HepG2 (cell line): ENCODE data around the gene MRPL38. TPM values are rescaled to one million over a fixed set of nuclear protein-coding genes. Genes with fewer than 3 reads are reported as not detected.

ENCODE experiments used
- ATRX ChIP-seq: sonication (generic); formaldehyde crosslinking; IDR thresholded peaks from 2 replicates; pipeline ENCODE4 v1.4.0; 2020; ENCODE audit warnings: missing genetic modification reagents, borderline replicate concordance
- CBX1 ChIP-seq: IDR thresholded peaks from one replicate; pipeline ENCODE4 v1.6.1; 2016; ENCODE audit warnings: antibody characterized with exemption, low read depth
- CREB1 ChIP-seq, 2 experiments: fragments of 450-650 bp in 1 of 2; IDR thresholded peaks; 2 replicates each; pipeline ENCODE4 v1.6.1; 2016 to 2017; ENCODE audit warnings: control low read depth in 1 of 2, mild to moderate bottlenecking in 1 of 2, missing compliant biosample characterization in 1 of 2, missing genetic modification characterization in 1 of 2
- REPIN1 ChIP-seq: sonication (generic); formaldehyde crosslinking; IDR thresholded peaks from 2 replicates; pipeline ENCODE4 v1.8.0; 2022; ENCODE audit warnings: missing genetic modification reagents, low read depth, mild to moderate bottlenecking, borderline replicate concordance
- RFXAP ChIP-seq: sonication (generic); formaldehyde crosslinking; IDR thresholded peaks from 2 replicates; pipeline ENCODE4 v1.4.0; 2020; ENCODE audit warnings: missing genetic modification reagents, borderline replicate concordance
- SUZ12 ChIP-seq: fragments of 150-350 bp; IDR thresholded peaks from 2 replicates; pipeline ENCODE4 v1.6.1; 2014; ENCODE audit warnings: low read depth, low read length
- ZNF609 ChIP-seq: sonication (generic); formaldehyde crosslinking; IDR thresholded peaks from 2 replicates; pipeline ENCODE4 v1.4.0; 2020; ENCODE audit warnings: mild to moderate bottlenecking, missing genetic modification reagents, borderline replicate concordance
- ZNF670 ChIP-seq: sonication (generic); formaldehyde crosslinking; IDR thresholded peaks from 2 replicates; pipeline ENCODE4 v1.8.0; 2022; ENCODE audit warnings: mild to moderate bottlenecking, missing genetic modification reagents, borderline replicate concordance
- ZNF761 ChIP-seq: sonication (generic); formaldehyde crosslinking; conservative IDR thresholded peaks from 2 replicates; pipeline ENCODE4 v1.4.0; 2020; ENCODE audit warnings: mild to moderate bottlenecking, missing genetic modification reagents
- polyA plus RNA-seq, 8 experiments: library from polyadenylated mRNA; depleted of rRNA in 3 of 8; stranded (reverse) in 7 of 8; unstranded in 1 of 8; fragments of >200 nt; fragmentation: Illumina TruSeq in 4 of 8; extraction: Trizol in 4 of 8; gene quantifications; 2 replicates each; pipeline versions ENCODE4 v1.2.1 to v1.2.3, GENCODE V29; 2011 to 2016; ENCODE audit warnings: low read depth in 4 of 8, missing spikeins in 1 of 8, mixed read lengths in 1 of 8; ENCODE audit not compliant: insufficient read depth in 1 of 8
- total RNA-seq, 5 experiments: library from RNA; depleted of rRNA; stranded (reverse); fragments of >200 nt; fragmentation: Illumina TruSeq; extraction: Trizol; gene quantifications; 2 replicates each; pipeline ENCODE4 v1.2.3, GENCODE V29; 2016; ENCODE audit warnings: low read depth in 1 of 5
- TF ChIP-seq, protein P1 (sequence below): IDR thresholded peaks from 2 replicates; pipeline ENCODE4 v1.6.1; 2012; ENCODE audit warnings: low read length, improper control_type of control experiment
- TF ChIP-seq, protein P2 (sequence below): sonication (generic); formaldehyde crosslinking; IDR thresholded peaks from 2 replicates; pipeline ENCODE4 v1.4.0; 2020; ENCODE audit warnings: missing genetic modification reagents, borderline replicate concordance
- TF ChIP-seq, protein P3 (sequence below): sonication (generic); formaldehyde crosslinking; IDR thresholded peaks from 2 replicates; pipeline ENCODE4 v1.5.0; 2020; ENCODE audit warnings: missing genetic modification reagents

Gene MRPL38
- total and polyA plus RNA-seq, 2 of the 13 experiments (the other 11 are each of a cell fraction or from before 2014, with no cell fraction given) = 83.7 to 125 TPM

- TF ChIP-seq, protein P1, sequence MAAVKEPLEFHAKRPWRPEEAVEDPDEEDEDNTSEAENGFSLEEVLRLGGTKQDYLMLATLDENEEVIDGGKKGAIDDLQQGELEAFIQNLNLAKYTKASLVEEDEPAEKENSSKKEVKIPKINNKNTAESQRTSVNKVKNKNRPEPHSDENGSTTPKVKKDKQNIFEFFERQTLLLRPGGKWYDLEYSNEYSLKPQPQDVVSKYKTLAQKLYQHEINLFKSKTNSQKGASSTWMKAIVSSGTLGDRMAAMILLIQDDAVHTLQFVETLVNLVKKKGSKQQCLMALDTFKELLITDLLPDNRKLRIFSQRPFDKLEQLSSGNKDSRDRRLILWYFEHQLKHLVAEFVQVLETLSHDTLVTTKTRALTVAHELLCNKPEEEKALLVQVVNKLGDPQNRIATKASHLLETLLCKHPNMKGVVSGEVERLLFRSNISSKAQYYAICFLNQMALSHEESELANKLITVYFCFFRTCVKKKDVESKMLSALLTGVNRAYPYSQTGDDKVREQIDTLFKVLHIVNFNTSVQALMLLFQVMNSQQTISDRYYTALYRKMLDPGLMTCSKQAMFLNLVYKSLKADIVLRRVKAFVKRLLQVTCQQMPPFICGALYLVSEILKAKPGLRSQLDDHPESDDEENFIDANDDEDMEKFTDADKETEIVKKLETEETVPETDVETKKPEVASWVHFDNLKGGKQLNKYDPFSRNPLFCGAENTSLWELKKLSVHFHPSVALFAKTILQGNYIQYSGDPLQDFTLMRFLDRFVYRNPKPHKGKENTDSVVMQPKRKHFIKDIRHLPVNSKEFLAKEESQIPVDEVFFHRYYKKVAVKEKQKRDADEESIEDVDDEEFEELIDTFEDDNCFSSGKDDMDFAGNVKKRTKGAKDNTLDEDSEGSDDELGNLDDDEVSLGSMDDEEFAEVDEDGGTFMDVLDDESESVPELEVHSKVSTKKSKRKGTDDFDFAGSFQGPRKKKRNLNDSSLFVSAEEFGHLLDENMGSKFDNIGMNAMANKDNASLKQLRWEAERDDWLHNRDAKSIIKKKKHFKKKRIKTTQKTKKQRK = no peak
- TF ChIP-seq ZNF670 (CRISPR knock-in tag) (peak; percentile 94), ZNF761 (CRISPR knock-in tag) (peak; percentile 92; the same call in 1 of the 2 replicates), REPIN1 (CRISPR knock-in tag) (peak; percentile 95), CREB1 (IDR thresholded peaks at IDR 0.05) (peak; percentile 48; the same call in 1 of the 2 replicates), CREB1 (CRISPR knock-in tag; IDR thresholded peaks at IDR 0.05) (no peak), RFXAP (peak; percentile 91; the same call in 1 of the 2 replicates), ZNF609 (peak; percentile 74; the same call in 1 of the 2 replicates), CBX1 (peak; percentile 48), SUZ12 (no peak), ATRX (CRISPR knock-in tag) (no peak)
- TF ChIP-seq, protein P2, sequence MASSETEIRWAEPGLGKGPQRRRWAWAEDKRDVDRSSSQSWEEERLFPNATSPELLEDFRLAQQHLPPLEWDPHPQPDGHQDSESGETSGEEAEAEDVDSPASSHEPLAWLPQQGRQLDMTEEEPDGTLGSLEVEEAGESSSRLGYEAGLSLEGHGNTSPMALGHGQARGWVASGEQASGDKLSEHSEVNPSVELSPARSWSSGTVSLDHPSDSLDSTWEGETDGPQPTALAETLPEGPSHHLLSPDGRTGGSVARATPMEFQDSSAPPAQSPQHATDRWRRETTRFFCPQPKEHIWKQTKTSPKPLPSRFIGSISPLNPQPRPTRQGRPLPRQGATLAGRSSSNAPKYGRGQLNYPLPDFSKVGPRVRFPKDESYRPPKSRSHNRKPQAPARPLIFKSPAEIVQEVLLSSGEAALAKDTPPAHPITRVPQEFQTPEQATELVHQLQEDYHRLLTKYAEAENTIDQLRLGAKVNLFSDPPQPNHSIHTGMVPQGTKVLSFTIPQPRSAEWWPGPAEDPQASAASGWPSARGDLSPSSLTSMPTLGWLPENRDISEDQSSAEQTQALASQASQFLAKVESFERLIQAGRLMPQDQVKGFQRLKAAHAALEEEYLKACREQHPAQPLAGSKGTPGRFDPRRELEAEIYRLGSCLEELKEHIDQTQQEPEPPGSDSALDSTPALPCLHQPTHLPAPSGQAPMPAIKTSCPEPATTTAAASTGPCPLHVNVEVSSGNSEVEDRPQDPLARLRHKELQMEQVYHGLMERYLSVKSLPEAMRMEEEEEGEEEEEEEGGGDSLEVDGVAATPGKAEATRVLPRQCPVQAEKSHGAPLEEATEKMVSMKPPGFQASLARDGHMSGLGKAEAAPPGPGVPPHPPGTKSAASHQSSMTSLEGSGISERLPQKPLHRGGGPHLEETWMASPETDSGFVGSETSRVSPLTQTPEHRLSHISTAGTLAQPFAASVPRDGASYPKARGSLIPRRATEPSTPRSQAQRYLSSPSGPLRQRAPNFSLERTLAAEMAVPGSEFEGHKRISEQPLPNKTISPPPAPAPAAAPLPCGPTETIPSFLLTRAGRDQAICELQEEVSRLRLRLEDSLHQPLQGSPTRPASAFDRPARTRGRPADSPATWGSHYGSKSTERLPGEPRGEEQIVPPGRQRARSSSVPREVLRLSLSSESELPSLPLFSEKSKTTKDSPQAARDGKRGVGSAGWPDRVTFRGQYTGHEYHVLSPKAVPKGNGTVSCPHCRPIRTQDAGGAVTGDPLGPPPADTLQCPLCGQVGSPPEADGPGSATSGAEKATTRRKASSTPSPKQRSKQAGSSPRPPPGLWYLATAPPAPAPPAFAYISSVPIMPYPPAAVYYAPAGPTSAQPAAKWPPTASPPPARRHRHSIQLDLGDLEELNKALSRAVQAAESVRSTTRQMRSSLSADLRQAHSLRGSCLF (CRISPR knock-in tag) = no peak
- TF ChIP-seq, protein P3, sequence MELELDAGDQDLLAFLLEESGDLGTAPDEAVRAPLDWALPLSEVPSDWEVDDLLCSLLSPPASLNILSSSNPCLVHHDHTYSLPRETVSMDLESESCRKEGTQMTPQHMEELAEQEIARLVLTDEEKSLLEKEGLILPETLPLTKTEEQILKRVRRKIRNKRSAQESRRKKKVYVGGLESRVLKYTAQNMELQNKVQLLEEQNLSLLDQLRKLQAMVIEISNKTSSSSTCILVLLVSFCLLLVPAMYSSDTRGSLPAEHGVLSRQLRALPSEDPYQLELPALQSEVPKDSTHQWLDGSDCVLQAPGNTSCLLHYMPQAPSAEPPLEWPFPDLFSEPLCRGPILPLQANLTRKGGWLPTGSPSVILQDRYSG (CRISPR knock-in tag) = peak; percentile 75
These were observed at the start of gene MRPL38 (continued) for GRCh38 chr17:75904749-75905521.
